H1 (cell line): ENCODE measurements around the gene DNAH8. TPM values are rescaled to one million over a fixed set of nuclear protein-coding genes. Genes with fewer than 3 reads are reported as not detected.

ENCODE experiments used
- CTCF ChIA-PET: fragments of 300-600 bp; sonication (Branson Sonifier 250); formaldehyde crosslinking; loops from one replicate; lab custom pipeline; 2021; ENCODE audit not compliant: partially characterized antibody; lab: Charles Lee
- POLR2A ChIA-PET: fragments of 300-600 bp; sonication (Branson Sonifier 250); formaldehyde crosslinking; loops from one replicate; lab custom pipeline; 2021; ENCODE audit warnings: inconsistent platforms; ENCODE audit not compliant: partially characterized antibody; lab: Charles Lee
- DNase-seq, 2 experiments: peaks; one replicate each; pipeline versions ENCODE4 v3.0.0 to v3.0.0-alpha.2; 2010 to 2022; ENCODE audit warnings: low spot score in 2 of 2, low read depth in 1 of 2, mixed read lengths in 1 of 2
- FAIRE-seq: peaks from 2 replicates; lab custom pipeline; 2011; peaks lifted over from hg19 to GRCh38; lab: Jason Lieb, UNC
- H2AFZ ChIP-seq: 2 replicates; pipeline ENCODE4 v1.8.1; 2012; ENCODE audit warnings: low read length, inconsistent platforms
- H2AK5ac ChIP-seq: 2 replicates; pipeline ENCODE4 v1.6.1; 2013; ENCODE audit warnings: low read depth, low read length
- H2BK120ac ChIP-seq: replicated peaks from 2 replicates; pipeline ENCODE3; 2013; ENCODE audit warnings: low read depth, low read length, inconsistent platforms
- H2BK12ac ChIP-seq: 2 replicates; pipeline ENCODE4 v1.6.1; 2013; ENCODE audit warnings: low read depth, low read length
- H2BK15ac ChIP-seq: 2 replicates; pipeline ENCODE4 v1.6.1; 2013; ENCODE audit warnings: low read length
- H2BK20ac ChIP-seq: 2 replicates; pipeline ENCODE4 v1.6.1; 2013; ENCODE audit warnings: low read length
- H2BK5ac ChIP-seq: 2 replicates; pipeline ENCODE4 v1.6.1; 2013; ENCODE audit warnings: low read depth, low read length
- H3K14ac ChIP-seq: 2 replicates; pipeline ENCODE4 v1.6.1; 2013; ENCODE audit warnings: inconsistent platforms; ENCODE audit not compliant: insufficient read length
- H3K18ac ChIP-seq: 2 replicates; pipeline ENCODE4 v1.6.1; 2013; ENCODE audit warnings: low read length; ENCODE audit errors: extremely low read depth
- H3K23ac ChIP-seq: 2 replicates; pipeline ENCODE4 v1.6.1; 2013; ENCODE audit warnings: inconsistent platforms; ENCODE audit not compliant: insufficient read length
- H3K23me2 ChIP-seq: 2 replicates; pipeline ENCODE4 v1.6.1; 2013; ENCODE audit warnings: low read depth, low read length
- H3K27ac ChIP-seq: 2 replicates; pipeline ENCODE4 v1.6.1; 2011; ENCODE audit warnings: low read depth, low read length, inconsistent platforms
- H3K27me3 ChIP-seq, 4 experiments: replicated peaks in 1 of 4; 1 replicate in 1 of 4; 2 replicates in 3 of 4; pipeline versions ENCODE4 v1.6.1 to v1.8.1; 2011 to 2013; ENCODE audit warnings: low read length in 3 of 4, mild to moderate bottlenecking in 3 of 4, inconsistent platforms in 2 of 4, mixed read lengths in 2 of 4, moderate library complexity in 1 of 4; ENCODE audit not compliant: control insufficient read depth in 3 of 4, insufficient read depth in 3 of 4; ENCODE audit errors: extremely low read depth in 1 of 4
- H3K36me3 ChIP-seq, 4 experiments: 2 replicates each; pipeline versions ENCODE4 v1.6.1 to v1.8.1; 2011 to 2013; ENCODE audit warnings: mild to moderate bottlenecking in 4 of 4, low read length in 3 of 4, moderate library complexity in 2 of 4, control low read depth in 1 of 4, inconsistent platforms in 1 of 4; ENCODE audit not compliant: insufficient read depth in 4 of 4, control insufficient read depth in 2 of 4
- H3K4ac ChIP-seq: replicated peaks from 2 replicates; pipeline ENCODE3; 2013; ENCODE audit warnings: low read length, low read depth, mixed read lengths, inconsistent platforms; ENCODE audit not compliant: insufficient read length
- H3K4me1 ChIP-seq, 4 experiments: replicated peaks in 1 of 4; 1 replicate in 1 of 4; 2 replicates in 3 of 4; pipeline versions ENCODE4 v1.6.1 to v1.8.1; 2011 to 2013; ENCODE audit warnings: low read length in 3 of 4, inconsistent platforms in 2 of 4, mixed read lengths in 1 of 4; ENCODE audit not compliant: insufficient read depth in 4 of 4, control insufficient read depth in 3 of 4
- H3K4me2 ChIP-seq, 2 experiments: 2 replicates each; pipeline versions ENCODE4 v1.6.1 to v1.8.1; 2011 to 2013; ENCODE audit warnings: low read depth in 2 of 2, low read length in 2 of 2, control low read depth in 1 of 2, inconsistent platforms in 1 of 2, mild to moderate bottlenecking in 1 of 2; ENCODE audit not compliant: insufficient read depth in 1 of 2
- H3K4me3 ChIP-seq, 4 experiments: fragments of 200-600, 300-600 bp in 1 of 4; sonication (generic), shearing (Covaris generic), sonication (Bioruptor Twin) in 1 of 4; 2 replicates each; pipeline versions ENCODE4 v1.5.1 to v1.8.1; 2011 to 2016; ENCODE audit warnings: low read length in 4 of 4, low read depth in 3 of 4, control low read depth in 2 of 4, inconsistent platforms in 2 of 4, mild to moderate bottlenecking in 2 of 4, mixed read lengths in 1 of 4, moderate library complexity in 1 of 4; ENCODE audit not compliant: insufficient read depth in 2 of 4; ENCODE audit errors: extremely low read depth in 1 of 4
- H3K56ac ChIP-seq: replicated peaks from 2 replicates; pipeline ENCODE3; 2013; ENCODE audit warnings: low read depth, mild to moderate bottlenecking, mixed read lengths, low read length, inconsistent platforms; ENCODE audit not compliant: insufficient read length
- H3K79me1 ChIP-seq: 2 replicates; pipeline ENCODE4 v1.6.1; 2013; ENCODE audit warnings: low read depth, low read length, control low read depth
- H3K79me2 ChIP-seq, 2 experiments: 2 replicates each; pipeline versions ENCODE4 v1.6.1 to v1.8.1; 2012 to 2013; ENCODE audit warnings: low read length in 2 of 2, mild to moderate bottlenecking in 2 of 2, inconsistent platforms in 1 of 2; ENCODE audit not compliant: insufficient read depth in 2 of 2, control insufficient read depth in 1 of 2
- H3K9ac ChIP-seq, 4 experiments: replicated peaks in 1 of 4; 1 replicate in 1 of 4; 2 replicates in 3 of 4; pipeline versions ENCODE4 v1.6.1 to v1.8.1; 2011 to 2013; ENCODE audit warnings: low read depth in 3 of 4, low read length in 3 of 4, control low read depth in 2 of 4, mild to moderate bottlenecking in 2 of 4, moderate library complexity in 2 of 4, inconsistent platforms in 1 of 4; ENCODE audit errors: extremely low read depth in 1 of 4
- H3K9me3 ChIP-seq, 2 experiments: 2 replicates each; pipeline versions ENCODE4 v1.6.1 to v1.8.1; 2012 to 2013; ENCODE audit warnings: mild to moderate bottlenecking in 2 of 2, moderate library complexity in 2 of 2, control low read depth in 1 of 2, inconsistent platforms in 1 of 2, low read depth in 1 of 2, low read length in 1 of 2, mixed read lengths in 1 of 2; ENCODE audit not compliant: insufficient read depth in 2 of 2
- H4K20me1 ChIP-seq, 2 experiments: replicated peaks in 1 of 2; 2 replicates each; pipeline versions ENCODE3 to v1.8.1; 2011 to 2013; ENCODE audit warnings: inconsistent platforms in 2 of 2, low read length in 2 of 2, mild to moderate bottlenecking in 1 of 2; ENCODE audit not compliant: insufficient read depth in 2 of 2, control insufficient read depth in 1 of 2
- H4K5ac ChIP-seq: 2 replicates; pipeline ENCODE4 v1.6.1; 2013; ENCODE audit warnings: low read length, low read depth, mixed read lengths, inconsistent platforms; ENCODE audit not compliant: insufficient read length
- H4K8ac ChIP-seq: 2 replicates; pipeline ENCODE4 v1.8.0; 2013; ENCODE audit warnings: mild to moderate bottlenecking, moderate library complexity, low read length, inconsistent platforms; ENCODE audit not compliant: insufficient read depth; ENCODE audit errors: extremely low read depth
- H4K91ac ChIP-seq: replicated peaks from 2 replicates; pipeline ENCODE3; 2013; ENCODE audit warnings: low read length, mixed read lengths, inconsistent platforms; ENCODE audit not compliant: insufficient read length
- BRCA1 ChIP-seq: IDR thresholded peaks from 2 replicates; pipeline ENCODE4 v1.6.1; 2012; ENCODE audit warnings: low read depth, low read length, improper control_type of control experiment
- EGR1 ChIP-seq: IDR thresholded peaks from 2 replicates; pipeline ENCODE4 v1.6.1; 2011; ENCODE audit warnings: low read depth, low read length, borderline replicate concordance
- EZH2 ChIP-seq: fragments of 200-600 bp; sonication (generic); IDR thresholded peaks from 2 replicates; pipeline ENCODE4 v1.7.1; 2012; ENCODE audit warnings: low read depth, mild to moderate bottlenecking, moderate library complexity, low read length, inconsistent platforms; ENCODE audit not compliant: severe bottlenecking
- JUND ChIP-seq: IDR thresholded peaks from 2 replicates; pipeline ENCODE4 v1.6.1; 2011; ENCODE audit warnings: mild to moderate bottlenecking, improper control_type of control experiment, low read length
- KDM5A ChIP-seq: fragments of 200-600 bp; IDR thresholded peaks from 2 replicates; pipeline ENCODE4 v1.7.1; 2012; ENCODE audit warnings: mild to moderate bottlenecking, low read length, inconsistent platforms, mixed read lengths
- RAD21 ChIP-seq, 2 experiments: IDR thresholded peaks in 1 of 2; conservative IDR thresholded peaks in 1 of 2; 2 replicates each; pipeline ENCODE4 v1.6.1; 2011; ENCODE audit warnings: low read depth in 2 of 2, low read length in 2 of 2, improper control_type of control experiment in 1 of 2, inconsistent platforms in 1 of 2, mild to moderate bottlenecking in 1 of 2, moderate library complexity in 1 of 2
- SRF ChIP-seq: IDR thresholded peaks from 2 replicates; pipeline ENCODE4 v1.6.1; 2011; ENCODE audit warnings: mild to moderate bottlenecking, low read depth, low read length, moderate library complexity
- TAF1 ChIP-seq: IDR thresholded peaks from 2 replicates; pipeline ENCODE4 v1.6.1; 2011; ENCODE audit warnings: mild to moderate bottlenecking, low read depth, low read length
- TAF7 ChIP-seq: optimal IDR thresholded peaks from 2 replicates; pipeline ENCODE3; 2011; ENCODE audit warnings: low read depth, mild to moderate bottlenecking, inconsistent platforms, low read length, moderate library complexity, borderline replicate concordance
- USF2 ChIP-seq: IDR thresholded peaks from 2 replicates; pipeline ENCODE4 v1.6.1; 2011; ENCODE audit warnings: low read length, improper control_type of control experiment
- ZNF274 ChIP-seq: IDR thresholded peaks from 2 replicates; pipeline ENCODE4 v1.7.0; 2012; ENCODE audit warnings: low read length, borderline replicate concordance; ENCODE audit errors: extremely low read depth
- WGBS, 2 experiments: shearing (Covaris generic) in 1 of 2; methylation state at CpG; one replicate each; pipeline versions ENCODE4 v1.1.6 to v1.1.7; 2013 to 2015; ENCODE audit warnings: low lambda C conversion rate in 2 of 2, mixed read lengths in 2 of 2, inconsistent platforms in 1 of 2, low coverage in 1 of 2, missing lambda C conversion rate in 1 of 2; ENCODE audit not compliant: insufficient replicate concordance in 2 of 2, insufficient coverage in 1 of 2, insufficient read length in 1 of 2; ENCODE audit errors: extremely low coverage in 1 of 2, missing lambda C conversion rate in 1 of 2; 5-methylcytosine and 5-hydroxymethylcytosine counted together
- polyA plus RNA-seq, 7 experiments: library from polyadenylated mRNA; depleted of rRNA in 3 of 7; stranded (reverse) in 5 of 7; unstranded in 2 of 7; fragments of >200 nt in 5 of 7; fragments of 200-250 nt in 2 of 7; gene quantifications; 1 replicate in 5 of 7; 2 replicates in 1 of 7; 4 replicates in 1 of 7; pipeline versions ENCODE4 v1.2.1 to v1.2.3, GENCODE V29; 2011 to 2013; ENCODE audit warnings: missing spikeins in 2 of 7, mixed read lengths in 2 of 7
- total RNA-seq: library from RNA; stranded (reverse); fragmentation: NEBNext Ultra II Directional; extraction: Animal tissue kit (Norgen Biotek cat#: 25700); gene quantifications from 2 replicates; pipeline ENCODE4 v1.2.1, GENCODE V29; 2021

The DNAH8 gene
- total and polyA plus RNA-seq, 2 of the 8 experiments (the other 6 are each of a cell fraction or from before 2014, with no cell fraction given), result under 0.01 TPM; not detected in 1

- Histone ChIP-seq H3K4ac (no peak overlapping the region), H4K91ac (no peak overlapping the region), H4K8ac (no peak overlapping the region), H3K14ac (no peak overlapping the region), H3K79me2 (no peaks in the 10 kb centered on the region), H3K27ac (no peak overlapping the region), H3K4me3 (no peak overlapping the region), H3K4me2 (no peak overlapping the region; a peak in 1 of 4 replicates), H3K18ac (no peak overlapping the region), H2AK5ac (no peak overlapping the region), H3K36me3 (no peaks in the 10 kb centered on the region), H3K23ac (no peak overlapping the region), H2BK120ac (no peak overlapping the region), H2BK20ac (no peak overlapping the region), H3K4me1 (no peaks in the 10 kb centered on the region), H3K27me3 (no peaks in the 10 kb centered on the region), H2BK12ac (no peak overlapping the region), H4K5ac (no peak overlapping the region), H2BK5ac (no peak overlapping the region), H3K56ac (no peak overlapping the region), H2BK15ac (no peak overlapping the region), H3K79me1 (no peaks in the 10 kb centered on the region), H3K23me2 (no peaks in the 10 kb centered on the region), H3K9me3 (no peaks in the 10 kb centered on the region), H2AFZ (no peak overlapping the region), H4K20me1 (no peaks in the 10 kb centered on the region), H3K9ac (no peak overlapping the region)
- ChIA-PET POLR2A (interaction anchor here (1.1 to 2.3 kb wide), 2 partner anchors 23 to 26 kb away, joined by 3 to 6 read pairs; partner anchors contain the start of gene GLO1), CTCF (interaction anchor here (0.6 to 2.6 kb wide), 3 partner anchors 48 to 751 kb away, joined by 4 to 10 read pairs (median 4); no protein-coding TSS in a partner anchor)
- FAIRE-seq (no peak), DNase-seq (no peak)
- 86% methylated on average over 4 of the region's 4 CpGs; no CpG with 5 or more reads in 1 of the 2 experiments for WGBS, 2 experiments
- TF ChIP-seq TAF1, result no peak
- TF ChIP-seq EZH2, result no peak
- TF ChIP-seq USF2, result no peak
- TF ChIP-seq ZNF274, result no peak
- TF ChIP-seq RAD21 (IDR thresholded peaks at IDR 0.05 in 1 of 2, conservative IDR thresholded peaks at IDR 0.05 in 1 of 2; ENCODE audit: low read depth in 2 of 2, low read length in 2 of 2), result no peak
- TF ChIP-seq EGR1, result no peak
- TF ChIP-seq BRCA1, result no peak
- TF ChIP-seq TAF7, result no peak
- TF ChIP-seq KDM5A, result no peak
- no peak for TF ChIP-seq SRF
- TF ChIP-seq JUND, result no peak
Measured at GRCh38 chr6:38725414-38726183, 10.5 kb downstream of the DNAH8 start.
